GM19463 (cell line): ENCODE results near the gene CIPC.

Source experiments
- ATAC-seq: cut with Tn5 transposase; IDR thresholded peaks from one replicate; pipeline ENCODE4 v1.9.1; 2021; ENCODE audit warnings: mild to moderate bottlenecking, moderate library complexity; ENCODE audit not compliant: unreplicated experiment

The CIPC gene

GRCh38 chr14:77069551-77069950, 28.5 kb upstream of the CIPC start:
- no peak for ATAC-seq

GRCh38 chr14:77071938-77072388, 26.1 kb upstream of the CIPC start:
- no peak for ATAC-seq

- no peak for ATAC-seq
These were observed 23.1 kb upstream of the CIPC start for GRCh38 chr14:77074969-77075368.

GRCh38 chr14:77076113-77076631, 21.9 kb upstream of the CIPC start:
- no peak for ATAC-seq

GRCh38 chr14:77077040-77077439, 21.0 kb upstream of the CIPC start:
- ATAC-seq, result no peak

- ATAC-seq, result no peak
These were observed 15.7 kb upstream of the CIPC start for GRCh38 chr14:77082356-77082755.

- no peak for ATAC-seq
These were observed 15.0 kb upstream of the CIPC start for GRCh38 chr14:77083082-77083481.

GRCh38 chr14:77084985-77085384, 13.1 kb upstream of the CIPC start:
- no peak for ATAC-seq

GRCh38 chr14:77085538-77085937, 12.5 kb upstream of the CIPC start:
- ATAC-seq, result no peak

- ATAC-seq, result peak; percentile 73
These were observed 11.9 kb upstream of the CIPC start for GRCh38 chr14:77086017-77086727.

- no peak for ATAC-seq
These were observed 11.1 kb upstream of the CIPC start for GRCh38 chr14:77086951-77087350.

GRCh38 chr14:77087631-77088030, 10.4 kb upstream of the CIPC start:
- ATAC-seq, result no peak

- ATAC-seq, result no peak
These were observed 9.8 kb upstream of the CIPC start for GRCh38 chr14:77088219-77088618.

- no peak for ATAC-seq
These were observed 9.4 kb upstream of the CIPC start for GRCh38 chr14:77088645-77089044.

- ATAC-seq, result no peak
These were observed 6.5 kb upstream of the CIPC start for GRCh38 chr14:77091518-77091917.

- no peak for ATAC-seq
These were observed 5.4 kb upstream of the CIPC start for GRCh38 chr14:77092676-77093075.

GRCh38 chr14:77094672-77095284, 3.3 kb upstream of the CIPC start:
- no peak for ATAC-seq

GRCh38 chr14:77097006-77097699, 905 bp upstream of the CIPC start:
- no peak for ATAC-seq

- ATAC-seq, result no peak
These were observed 683 bp downstream of the CIPC start for GRCh38 chr14:77098529-77099353.

GRCh38 chr14:77099425-77100167, 1.5 kb downstream of the CIPC start:
- ATAC-seq, result no peak
